ENCODE measurements around the gene HOXC11.

GRCh38 chr12:53963005-53963404 is 9.9 kb upstream of the HOXC11 start:
- TF ChIP-seq POLR2A (IDR thresholded peaks at IDR 0.05) (no peak), CTCF (IDR thresholded peaks at IDR 0.05) (no peak)

All from esophagus squamous epithelium (tissue), 4 donors.